Neural cell (in vitro differentiated cells): ENCODE data around the gene CCDC68. TPM values are rescaled to one million over a fixed set of nuclear protein-coding genes. Genes with fewer than 3 reads are reported as not detected.

ENCODE experiments used
- H2AFZ ChIP-seq: fragments of 200-600, 300-800 bp; sonication (generic), shearing (Covaris generic); 2 replicates; pipeline ENCODE4 v1.6.0; 2014; ENCODE audit warnings: low read depth, mild to moderate bottlenecking, antibody characterized with exemption, low read length, moderate library complexity
- H3F3A ChIP-seq: fragments of 200-600 bp; shearing (Covaris generic); 2 replicates; pipeline ENCODE4 v1.6.1; 2016; ENCODE audit warnings: mild to moderate bottlenecking, moderate library complexity, mixed read lengths, antibody characterized with exemption, low read length; ENCODE audit not compliant: insufficient read depth, poor library complexity, severe bottlenecking
- H3K27ac ChIP-seq: fragments of 200-600, 300-800 bp; sonication (generic), shearing (Covaris generic); 2 replicates; pipeline ENCODE4 v1.5.1; 2014; ENCODE audit warnings: mild to moderate bottlenecking, low read length, moderate library complexity
- H3K27me3 ChIP-seq: fragments of 300-800, 200-600 bp; sonication (generic), shearing (Covaris generic); 2 replicates; pipeline ENCODE4 v1.6.0; 2014; ENCODE audit warnings: mild to moderate bottlenecking, low read depth, low read length, moderate library complexity; ENCODE audit not compliant: insufficient read depth
- H3K36me3 ChIP-seq: fragments of 300-800, 200-600 bp; sonication (generic), shearing (Covaris generic); 2 replicates; pipeline ENCODE4 v1.5.1; 2014; ENCODE audit warnings: mild to moderate bottlenecking, antibody characterized with exemption, low read length, moderate library complexity; ENCODE audit not compliant: insufficient read depth
- H3K4me2 ChIP-seq: fragments of 300-800, 200-600 bp; sonication (generic), shearing (Covaris generic); 2 replicates; pipeline ENCODE4 v1.6.0; 2014; ENCODE audit warnings: mild to moderate bottlenecking, low read length
- H3K4me3 ChIP-seq: fragments of 300-800, 200-600 bp; sonication (generic), shearing (Covaris generic); 2 replicates; pipeline ENCODE4 v1.5.1; 2014; ENCODE audit warnings: mild to moderate bottlenecking, low read length, moderate library complexity
- H3K79me2 ChIP-seq: fragments of 200-600 bp; shearing (Covaris generic); replicated peaks from 2 replicates; pipeline ENCODE4 v1.6.0; 2014; ENCODE audit warnings: mild to moderate bottlenecking, low read length, moderate library complexity; ENCODE audit not compliant: insufficient read depth
- H3K9ac ChIP-seq: fragments of 300-800, 200-600 bp; sonication (generic), shearing (Covaris generic); 2 replicates; pipeline ENCODE4 v1.6.1; 2016; ENCODE audit warnings: mild to moderate bottlenecking, low read length, mixed read lengths
- H3K9me2 ChIP-seq: fragments of 200-600 bp; shearing (Covaris generic); 2 replicates; pipeline ENCODE4 v1.6.1; 2016; ENCODE audit warnings: mild to moderate bottlenecking, low read length, mixed read lengths; ENCODE audit not compliant: insufficient read depth
- H3K9me3 ChIP-seq: fragments of 200-600, 300-800 bp; sonication (generic), shearing (Covaris generic); 2 replicates; pipeline ENCODE4 v1.6.1; 2016; ENCODE audit warnings: mild to moderate bottlenecking, mixed run types, low read length, moderate library complexity, mixed read lengths
- H4K20me1 ChIP-seq: fragments of 200-600 bp; shearing (Covaris generic); 2 replicates; pipeline ENCODE4 v1.6.1; 2016; ENCODE audit warnings: mild to moderate bottlenecking, mixed run types; ENCODE audit not compliant: insufficient read depth
- CTCF ChIP-seq: fragments of 450-650 bp; IDR thresholded peaks from 2 replicates; pipeline ENCODE4 v1.5.1; 2014; ENCODE audit warnings: antibody characterized with exemption, mild to moderate bottlenecking, moderate library complexity; ENCODE audit not compliant: poor library complexity, severe bottlenecking
- EP300 ChIP-seq: fragments of 450-650 bp; conservative IDR thresholded peaks from 2 replicates; pipeline ENCODE4 v1.6.1; 2014; ENCODE audit warnings: antibody characterized with exemption, mild to moderate bottlenecking, moderate library complexity; ENCODE audit not compliant: poor library complexity, severe bottlenecking
- EZH2 ChIP-seq: fragments of 200-600, 300-800 bp; shearing (Covaris generic), sonication (generic); IDR thresholded peaks from 2 replicates; pipeline ENCODE4 v1.6.1; 2014; ENCODE audit warnings: antibody characterized with exemption, low read length, borderline replicate concordance, mild to moderate bottlenecking; ENCODE audit not compliant: insufficient read depth, poor library complexity, severe bottlenecking
- MXI1 ChIP-seq: fragments of 450-650 bp; conservative IDR thresholded peaks from 2 replicates; pipeline ENCODE4 v1.6.1; 2014; ENCODE audit warnings: antibody characterized with exemption, mild to moderate bottlenecking; ENCODE audit not compliant: poor library complexity, severe bottlenecking
- POLR2AphosphoS5 ChIP-seq: IDR thresholded peaks from 2 replicates; pipeline ENCODE4 v1.6.1; 2012
- RAD21 ChIP-seq: fragments of 450-650 bp; conservative IDR thresholded peaks from 2 replicates; pipeline ENCODE4 v1.6.1; 2014; ENCODE audit warnings: antibody characterized with exemption, mild to moderate bottlenecking, moderate library complexity
- REST ChIP-seq: IDR thresholded peaks from 2 replicates; pipeline ENCODE4 v1.6.1; 2012; ENCODE audit warnings: borderline replicate concordance
- SMC3 ChIP-seq: fragments of 450-650 bp; conservative IDR thresholded peaks from 2 replicates; pipeline ENCODE4 v1.6.1; 2014; ENCODE audit warnings: antibody characterized with exemption, mild to moderate bottlenecking, moderate library complexity; ENCODE audit not compliant: poor library complexity
- TAF1 ChIP-seq: IDR thresholded peaks from 2 replicates; pipeline ENCODE4 v1.6.1; 2012; ENCODE audit warnings: low read depth
- polyA plus RNA-seq: library from polyadenylated mRNA; depleted of rRNA; stranded (reverse); fragments of >200 nt; gene quantifications from 2 replicates; pipeline ENCODE4 v1.2.3, GENCODE V29; 2014

Gene CCDC68
- polyA plus RNA-seq, 1 donor from 2014 or later = 0.30 TPM

DNA sequence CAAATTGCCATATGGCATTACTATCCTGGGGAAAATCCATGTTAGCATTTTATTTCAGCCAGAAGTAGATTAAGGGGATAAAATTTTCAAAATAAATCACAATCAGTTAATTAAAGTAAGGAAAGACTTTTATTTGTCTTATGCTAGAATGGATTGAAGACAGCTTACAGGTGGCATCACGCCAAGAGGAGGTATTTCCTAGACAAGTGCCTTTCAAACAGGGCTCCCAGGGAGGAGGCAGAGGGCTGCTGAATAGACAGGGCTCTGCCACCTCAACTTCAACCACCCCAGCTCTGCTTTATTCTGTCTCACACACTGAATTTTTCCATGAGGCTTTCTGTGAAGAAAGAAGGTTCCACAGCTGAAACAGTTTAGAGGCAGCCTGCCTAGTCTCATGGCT lies 12.2 kb downstream of the CCDC68 start:
- Histone ChIP-seq H3K4me2 (no peak overlapping the region), H3F3A (no peaks in the 10 kb centered on the region), H3K9ac (no peak overlapping the region), H2AFZ (no peak overlapping the region), H3K36me3 (no peaks in the 10 kb centered on the region), H3K79me2 (no peaks in the 10 kb centered on the region), H3K27ac (no peak overlapping the region), H3K9me2 (no peaks in the 10 kb centered on the region), H4K20me1 (no peaks in the 10 kb centered on the region), H3K27me3 (no peaks in the 10 kb centered on the region), H3K9me3 (no peaks in the 10 kb centered on the region), H3K4me3 (no peak overlapping the region)
- TF ChIP-seq RAD21 = no peak
- TF ChIP-seq REST = no peak
- TF ChIP-seq EZH2 = no peak
- no peak for TF ChIP-seq MXI1
- no peak for TF ChIP-seq SMC3
- no peak for TF ChIP-seq CTCF
- TF ChIP-seq TAF1 = no peak
- no peak for TF ChIP-seq POLR2AphosphoS5
- no peak for TF ChIP-seq EP300

DNA sequence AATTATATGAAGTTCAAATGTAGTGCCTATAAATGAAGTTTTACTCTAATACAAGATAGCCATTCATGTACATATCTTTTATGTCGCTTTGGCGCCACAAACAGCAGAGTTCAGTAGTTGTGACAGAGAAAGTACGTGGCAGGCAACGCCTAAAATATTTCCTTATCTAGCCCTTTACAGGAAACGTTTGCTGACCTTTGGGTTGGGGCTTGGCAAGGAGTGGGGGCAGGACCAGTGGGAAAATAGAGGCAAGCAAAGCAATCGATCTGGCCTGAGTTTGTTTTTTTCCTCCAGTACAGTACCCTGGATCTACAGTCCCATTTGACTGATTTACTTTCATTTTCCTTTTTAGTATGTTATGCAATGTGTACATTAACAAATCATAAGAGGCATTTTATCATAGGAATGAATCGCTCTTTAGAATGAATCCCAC lies 13.1 kb downstream of the CCDC68 start:
- H3K9me3 ChIP-seq = no peaks in the 10 kb centered on the region
- no peaks in the 10 kb centered on the region for H3K27me3 ChIP-seq
- no peaks in the 10 kb centered on the region for H3K36me3 ChIP-seq
- no peaks in the 10 kb centered on the region for H4K20me1 ChIP-seq
- H3K9ac ChIP-seq = no peak overlapping the region
- no peaks in the 10 kb centered on the region for H3F3A ChIP-seq
- H3K4me3 ChIP-seq = no peak overlapping the region
- TF ChIP-seq EP300 (no peak), POLR2AphosphoS5 (no peak), TAF1 (no peak), REST (no peak), CTCF (no peak), MXI1 (no peak)
- no peak overlapping the region for H3K27ac ChIP-seq
- no peak overlapping the region for H2AFZ ChIP-seq
- H3K79me2 ChIP-seq = no peaks in the 10 kb centered on the region
- H3K9me2 ChIP-seq = no peaks in the 10 kb centered on the region
- no peak overlapping the region for H3K4me2 ChIP-seq
